ENCODE results near the gene AKT1S1.

The AKT1S1 gene

DNA sequence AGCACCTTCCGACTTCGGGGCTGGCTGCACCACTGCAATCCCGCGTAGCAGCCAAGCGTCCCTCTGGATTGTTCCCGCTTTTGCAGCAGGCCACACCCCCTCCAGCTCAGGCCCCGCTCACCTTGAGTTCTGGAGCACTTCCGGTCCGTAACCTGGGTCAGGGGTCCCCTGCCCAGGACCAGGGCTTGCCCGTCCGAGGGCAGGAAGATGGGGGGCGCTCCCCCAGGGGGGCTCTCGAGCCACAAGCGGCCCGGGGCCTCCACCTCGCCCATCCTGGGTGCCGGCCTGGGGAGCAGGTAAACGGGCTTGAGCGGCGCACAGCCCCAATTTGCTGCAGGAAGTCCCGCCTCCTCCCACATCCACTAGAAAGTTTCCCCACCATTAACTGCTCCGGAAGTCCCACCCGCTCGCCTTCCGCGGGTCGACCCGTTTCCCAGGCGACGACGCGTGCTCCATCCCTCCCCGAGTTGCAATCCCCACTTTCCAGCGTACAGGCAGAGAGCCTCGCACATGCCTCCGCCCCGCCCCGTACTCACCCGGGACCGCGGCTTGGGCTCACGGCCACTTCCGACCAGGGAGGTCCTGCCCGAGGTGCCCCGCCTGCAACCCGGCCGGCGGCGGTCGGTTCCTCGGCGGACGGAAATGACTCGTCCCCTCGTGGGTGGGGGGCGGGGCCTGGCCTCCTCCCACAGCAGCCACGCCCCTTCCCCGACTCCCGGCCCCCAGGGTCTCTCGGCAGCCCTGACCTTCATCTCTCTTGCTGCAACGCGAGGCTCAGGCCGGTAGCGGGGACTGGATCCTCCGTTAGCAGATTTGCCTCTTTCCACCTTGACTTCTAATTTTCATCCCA lies 10.0 kb downstream of the AKT1S1 start, which contains the start of gene PNKP:
TSS of gene PNKP (minus strand) at position 644 of the 850 bp plus-strand sequence. CDS start at position 272, 372 bp downstream.
- DNase-seq (ENCODE audit: low spot score), result peak; percentile 93

DNA sequence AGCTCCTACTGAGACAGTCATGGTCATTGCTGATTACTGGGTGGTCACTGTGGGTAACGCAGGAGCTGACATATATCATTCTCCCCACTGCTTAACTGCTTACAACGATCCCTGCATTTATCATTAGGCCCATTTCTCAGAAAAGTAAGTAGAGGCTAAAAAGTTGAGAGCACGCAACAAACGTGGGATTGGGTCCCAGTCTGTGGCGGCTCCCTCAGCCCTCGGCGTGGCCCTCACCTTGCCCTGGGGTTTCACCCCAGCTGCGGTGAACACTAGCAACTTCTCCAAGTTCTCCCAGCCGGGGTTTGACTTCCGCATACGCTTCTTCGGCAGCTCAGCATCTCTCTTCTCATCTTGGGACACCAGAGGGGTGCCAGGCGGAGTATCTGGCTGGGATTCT lies 12.3 kb downstream of the AKT1S1 start:
- no peak for DNase-seq (ENCODE audit: low spot score)

DNA sequence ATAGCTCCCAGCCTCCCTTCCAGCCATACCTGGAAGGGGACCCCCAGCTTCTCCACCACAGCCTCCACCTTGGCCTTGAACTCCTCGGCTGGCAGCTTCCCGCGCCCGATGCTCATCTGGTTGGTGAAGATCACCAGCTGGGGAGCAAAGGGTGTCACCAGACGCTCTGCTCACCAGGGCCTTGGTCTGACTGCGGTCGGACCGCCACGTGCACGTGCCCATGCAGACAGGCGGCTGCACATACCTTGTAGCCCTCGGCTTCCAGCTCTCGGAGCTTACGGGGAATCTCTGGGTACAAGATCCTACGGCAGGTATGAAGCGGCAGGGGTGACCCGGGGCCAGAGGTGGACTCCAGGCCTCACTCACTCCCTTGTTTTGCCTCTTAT lies 13.2 kb downstream of the AKT1S1 start:
- DNase-seq (ENCODE audit: low spot score), result no peak

DNA sequence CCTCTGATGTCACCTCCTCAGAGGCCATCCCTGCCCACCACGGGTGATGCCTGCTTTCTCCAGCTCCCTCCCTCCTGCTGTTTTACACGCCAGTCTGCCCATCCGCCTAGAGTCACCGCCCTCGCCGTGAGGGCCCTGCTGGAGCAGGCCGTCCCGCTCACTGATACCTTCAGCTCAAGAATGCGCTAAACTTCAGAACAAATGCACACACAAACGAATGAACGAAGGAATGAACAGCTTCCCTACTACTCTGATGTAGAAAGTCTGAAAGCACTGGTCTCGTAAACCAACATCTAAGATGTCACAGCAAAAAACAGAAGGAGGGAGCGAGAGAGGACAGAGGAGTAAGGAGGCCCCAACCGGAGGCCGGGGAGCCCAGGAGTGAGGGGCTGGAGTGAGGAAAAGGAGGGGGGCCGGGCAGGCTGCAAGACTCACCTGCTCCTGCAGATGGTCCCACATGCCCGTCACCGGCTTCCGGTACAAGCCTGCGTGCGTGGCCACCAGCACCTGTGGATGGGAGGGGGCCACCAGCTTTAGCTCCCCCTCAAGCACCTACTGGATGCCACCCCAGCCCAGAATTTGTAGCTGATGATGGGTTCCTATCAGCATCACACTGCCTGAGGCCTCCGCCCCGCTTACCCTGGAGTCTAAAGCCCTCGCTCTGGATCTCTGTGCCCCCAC lies 13.8 kb downstream of the AKT1S1 start:
- DNase-seq (ENCODE audit: low spot score), result no peak

DNA sequence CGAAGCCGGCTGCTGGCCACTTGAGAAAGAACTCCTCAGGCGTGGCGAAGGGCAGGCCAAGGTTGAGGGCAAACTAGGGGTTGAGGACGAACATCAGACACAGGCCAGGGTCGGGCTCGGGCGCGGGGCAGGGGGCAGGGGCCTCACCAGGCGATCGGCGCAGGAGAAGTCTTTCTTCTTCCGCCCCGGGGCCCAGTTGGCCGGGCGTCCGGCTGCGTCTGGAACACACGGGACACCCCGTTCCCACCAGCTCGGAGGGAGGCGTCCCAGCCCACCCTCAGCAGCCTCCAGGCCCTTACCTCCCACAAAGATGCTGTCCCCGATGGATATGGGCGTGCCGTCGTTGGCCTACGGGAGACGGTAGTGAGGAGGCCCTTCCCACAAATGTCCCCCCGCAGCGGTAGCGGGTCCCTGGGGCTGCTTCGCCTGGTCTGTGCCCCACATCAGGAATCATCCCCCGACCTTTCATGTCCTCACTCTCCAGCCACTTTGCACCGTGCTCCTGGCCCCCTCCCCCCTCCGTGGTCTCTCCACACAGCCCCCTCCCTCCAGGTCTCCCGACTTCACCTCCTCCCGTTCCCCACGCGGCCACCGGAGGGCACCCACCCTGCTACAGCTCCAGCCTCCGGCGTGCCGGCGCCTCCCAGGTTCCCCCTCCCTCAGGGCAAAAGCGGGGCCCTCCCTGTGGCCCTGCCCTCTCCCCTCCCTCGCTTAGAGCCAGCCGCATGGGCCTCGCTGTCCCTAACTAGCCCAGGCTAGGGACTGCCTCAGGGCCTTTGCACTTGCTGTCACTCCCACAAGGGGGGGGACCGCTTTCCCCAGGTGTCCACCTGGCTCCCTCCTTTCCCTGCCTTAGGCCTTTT lies 14.5 kb downstream of the AKT1S1 start:
- no peak for DNase-seq (ENCODE audit: low spot score)

DNA sequence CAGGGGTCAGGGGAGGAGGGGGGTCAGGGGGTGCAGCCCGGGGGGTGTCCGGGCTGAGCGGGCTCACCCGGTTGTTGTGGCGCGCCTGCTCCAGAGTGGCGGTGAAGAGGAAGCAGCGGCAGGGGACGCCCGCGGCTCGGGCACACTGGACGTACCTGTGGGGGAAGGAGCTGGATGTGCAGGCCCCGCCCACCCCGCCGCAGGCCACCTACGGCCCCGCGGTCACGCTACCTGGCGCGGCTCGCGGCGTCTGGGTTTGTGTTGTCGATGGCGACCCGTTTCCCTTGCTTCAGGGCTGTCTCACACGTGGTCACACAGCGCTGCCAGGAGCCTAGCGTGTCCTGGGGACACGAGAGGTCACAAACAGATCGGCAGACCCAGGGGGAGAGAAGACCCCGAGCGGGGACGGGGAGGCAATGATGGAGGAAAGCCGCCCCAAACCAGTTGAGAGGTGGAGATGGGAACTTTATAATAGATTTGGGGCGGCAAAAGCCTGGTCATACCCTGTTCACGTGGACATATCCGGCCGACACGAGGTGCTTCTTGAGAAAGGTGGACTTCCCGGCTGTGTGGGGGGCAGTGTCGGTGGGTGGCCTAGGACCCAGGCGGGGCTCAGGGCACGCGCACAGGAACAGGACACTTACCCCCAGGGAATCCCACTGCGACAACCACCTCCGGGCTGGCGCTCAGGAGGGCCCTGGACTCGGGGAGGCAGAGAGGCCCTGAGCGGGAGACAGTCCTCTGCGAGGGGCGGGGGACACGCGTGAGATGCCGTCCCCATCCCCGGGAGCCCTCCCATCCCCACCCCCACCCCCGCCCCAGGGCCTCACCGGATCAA lies 15.4 kb downstream of the AKT1S1 start:
- no peak for DNase-seq (ENCODE audit: low spot score)

DNA sequence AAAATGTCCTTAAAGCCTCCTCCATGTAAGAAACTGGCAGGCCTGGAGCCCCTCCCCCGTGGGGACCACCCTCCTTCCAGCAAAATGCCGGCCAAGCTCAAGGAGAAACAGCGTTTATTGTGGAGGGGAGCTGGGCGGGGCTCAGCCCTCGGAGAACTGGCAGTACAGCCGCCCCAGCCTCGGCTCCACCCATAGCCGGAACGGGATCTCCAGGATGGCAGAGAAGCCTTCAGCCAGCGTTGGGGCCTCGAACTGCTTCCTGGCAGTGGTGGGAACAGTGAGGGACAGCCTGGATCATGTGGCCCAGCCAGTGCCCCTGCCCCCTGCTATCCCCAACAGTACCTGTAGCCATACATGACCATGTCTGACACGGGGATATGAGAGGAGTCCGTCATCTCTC lies 16.0 kb downstream of the AKT1S1 start:
- no peak for DNase-seq (ENCODE audit: low spot score)

DNA sequence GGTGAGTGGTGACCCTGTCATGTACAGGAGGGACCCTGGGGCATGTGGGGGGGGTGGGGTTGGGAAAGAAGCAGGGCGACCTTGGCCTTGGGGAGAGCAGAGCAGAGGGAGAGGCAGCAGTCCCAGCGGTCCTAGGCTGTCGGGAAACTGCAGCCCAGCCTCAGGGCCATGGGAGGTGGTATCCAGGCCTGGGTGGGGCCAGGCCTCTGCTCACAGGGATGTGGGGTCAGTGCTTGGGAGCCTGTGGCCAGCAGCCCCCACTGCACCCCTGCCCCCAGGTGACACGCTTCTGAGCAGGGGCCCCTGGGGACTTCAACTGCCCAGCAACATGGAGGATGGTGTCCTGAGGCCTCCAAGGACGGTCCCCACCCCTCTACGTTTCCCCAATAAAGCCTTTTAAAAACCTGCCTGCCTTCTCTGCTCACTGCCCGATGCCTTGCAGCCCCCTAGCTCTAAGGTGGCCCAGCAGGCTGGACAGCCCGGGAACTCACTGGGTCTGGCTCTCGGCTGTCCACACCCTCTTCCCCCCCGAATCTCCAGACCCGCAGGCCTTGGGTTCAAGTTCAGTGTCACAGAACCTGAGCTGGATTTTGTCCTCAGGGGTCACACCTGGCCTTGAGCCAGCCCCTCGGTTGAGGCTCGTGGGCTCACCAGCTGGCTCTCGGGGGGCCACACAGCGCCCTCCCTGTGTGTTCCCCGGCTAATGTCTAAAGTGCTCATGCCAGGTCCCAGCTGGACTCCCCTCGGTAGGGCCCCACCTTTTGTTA lies 16.6 kb downstream of the AKT1S1 start:
- no peak for DNase-seq (ENCODE audit: low spot score)

DNA sequence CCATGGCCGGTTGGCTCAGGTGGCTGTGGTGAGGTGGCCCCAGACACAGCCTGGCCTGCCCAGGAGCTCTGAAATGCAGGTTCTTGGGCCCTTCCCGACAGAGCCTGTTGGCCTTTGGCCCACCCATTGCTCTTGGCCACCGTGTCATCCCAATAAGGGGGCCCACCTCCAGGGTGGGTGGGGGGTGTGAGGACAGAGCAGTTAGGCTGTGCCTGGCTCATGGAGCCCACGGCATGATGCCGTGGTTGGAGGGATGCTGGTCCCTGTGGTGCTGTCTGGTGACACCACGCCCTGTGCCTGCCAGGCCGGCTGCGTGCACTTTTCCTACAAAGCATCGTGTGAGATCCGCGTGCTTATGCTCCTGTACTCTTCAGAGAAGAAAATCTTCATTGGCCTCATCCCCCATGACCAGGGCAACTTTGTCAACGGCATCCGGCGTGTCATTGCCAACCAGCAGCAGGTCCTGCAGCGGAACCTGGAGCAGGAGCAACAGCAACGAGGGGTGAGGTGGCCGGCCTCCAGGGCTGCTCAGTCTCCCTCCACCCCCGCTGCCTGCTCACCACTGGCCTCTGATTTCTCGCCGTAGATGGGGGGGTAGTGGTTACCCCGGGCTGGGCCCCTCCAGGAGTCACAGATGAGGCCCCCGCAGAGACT lies 17.3 kb downstream of the AKT1S1 start:
- DNase-seq (ENCODE audit: low spot score), result no peak

DNA sequence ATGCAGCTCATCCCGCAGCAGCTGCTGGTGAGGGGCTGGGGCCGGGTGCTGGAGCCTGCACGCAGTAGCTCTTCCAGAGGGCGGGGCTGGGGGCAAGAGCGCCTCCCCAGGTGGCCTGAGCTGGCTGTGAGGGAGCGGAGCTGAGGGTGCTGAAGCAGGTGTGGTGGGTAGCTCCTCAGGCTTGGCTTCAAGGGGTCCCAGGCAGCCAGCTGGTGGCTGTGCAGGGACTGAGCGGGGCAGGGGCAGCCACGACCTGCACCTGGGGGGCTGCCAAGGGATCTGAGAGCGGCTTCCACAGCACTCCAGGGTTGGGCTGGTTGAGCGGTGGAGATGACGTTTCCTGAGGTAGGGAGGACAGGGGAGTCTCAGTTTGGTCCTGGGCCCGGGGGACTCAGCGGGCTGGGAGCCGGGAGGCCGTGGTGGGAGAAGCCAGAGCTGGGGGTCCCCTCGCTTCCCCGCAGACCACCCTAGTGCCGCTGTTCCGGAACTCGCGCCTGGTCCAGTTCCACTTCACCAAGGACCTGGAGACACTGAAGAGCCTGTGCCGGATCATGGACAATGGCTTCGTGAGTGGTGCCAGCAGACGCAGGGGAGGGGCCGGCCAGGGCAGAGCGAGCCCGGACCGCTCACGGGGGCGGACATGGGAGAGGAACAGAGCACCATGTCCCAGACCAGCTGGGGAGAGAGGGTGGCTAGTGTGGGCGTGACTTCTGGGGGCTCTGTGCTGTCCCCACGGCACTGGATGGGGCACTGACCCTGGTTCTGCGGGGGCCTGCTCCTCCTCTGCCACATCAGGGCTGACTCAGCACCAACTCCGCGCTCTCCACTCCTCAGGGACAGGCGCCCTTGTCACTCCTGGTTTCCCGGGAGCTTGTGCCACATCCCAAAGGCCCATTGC lies 18.8 kb downstream of the AKT1S1 start:
- DNase-seq (ENCODE audit: low spot score), result no peak

DNA sequence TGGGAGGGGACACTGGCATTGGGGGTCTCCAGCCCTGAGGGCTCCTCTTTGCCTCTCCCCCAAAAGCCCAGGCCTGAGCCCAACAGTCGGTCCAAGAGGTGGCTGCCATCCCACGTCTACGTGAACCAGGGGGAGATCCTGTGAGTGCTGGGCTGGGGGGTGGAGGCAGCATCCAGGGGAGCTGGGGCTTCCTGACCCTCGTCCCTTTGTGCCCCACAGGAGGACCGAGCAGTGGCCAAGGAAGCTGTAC lies 19.4 kb downstream of the AKT1S1 start:
- DNase-seq (ENCODE audit: low spot score), result no peak

DNA sequence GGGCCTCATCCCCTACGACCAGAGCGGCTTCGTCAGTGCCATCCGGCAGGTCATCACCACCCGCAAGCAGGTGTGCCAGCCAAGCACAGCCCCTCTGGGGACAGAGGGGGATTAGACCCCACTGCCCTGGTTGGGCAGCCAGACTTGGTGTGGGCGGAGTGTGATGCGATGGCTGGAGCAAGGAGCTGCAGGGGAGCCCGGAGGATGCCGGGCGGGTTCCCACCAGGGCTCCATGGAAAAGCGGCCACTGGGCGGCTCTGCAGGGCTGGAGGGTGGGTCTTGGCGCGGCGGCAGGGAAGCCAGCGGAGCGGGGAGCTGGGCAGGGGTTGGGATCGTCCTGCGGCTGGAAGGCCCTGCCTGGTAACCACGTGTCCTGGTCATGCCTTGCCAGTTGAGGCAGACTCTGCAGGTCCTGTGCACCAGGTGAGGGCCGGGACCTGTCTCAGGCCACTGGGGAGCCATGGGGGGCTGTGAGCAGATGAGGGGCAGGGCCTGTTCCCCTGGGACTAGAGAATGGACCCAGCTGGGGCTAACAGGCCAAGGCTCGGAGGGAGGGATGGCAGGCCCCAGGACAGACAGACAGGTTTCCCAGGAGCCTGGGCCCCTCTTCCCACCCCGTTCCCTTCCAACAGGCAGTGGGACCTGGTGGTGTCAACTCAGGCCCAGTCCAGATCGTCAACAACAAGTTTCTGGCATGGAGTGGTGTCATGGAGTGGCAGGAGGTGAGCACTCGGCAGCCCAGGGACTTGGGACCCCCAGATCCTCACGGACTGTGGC lies 19.9 kb downstream of the AKT1S1 start:
- no peak for DNase-seq (ENCODE audit: low spot score)

DNA sequence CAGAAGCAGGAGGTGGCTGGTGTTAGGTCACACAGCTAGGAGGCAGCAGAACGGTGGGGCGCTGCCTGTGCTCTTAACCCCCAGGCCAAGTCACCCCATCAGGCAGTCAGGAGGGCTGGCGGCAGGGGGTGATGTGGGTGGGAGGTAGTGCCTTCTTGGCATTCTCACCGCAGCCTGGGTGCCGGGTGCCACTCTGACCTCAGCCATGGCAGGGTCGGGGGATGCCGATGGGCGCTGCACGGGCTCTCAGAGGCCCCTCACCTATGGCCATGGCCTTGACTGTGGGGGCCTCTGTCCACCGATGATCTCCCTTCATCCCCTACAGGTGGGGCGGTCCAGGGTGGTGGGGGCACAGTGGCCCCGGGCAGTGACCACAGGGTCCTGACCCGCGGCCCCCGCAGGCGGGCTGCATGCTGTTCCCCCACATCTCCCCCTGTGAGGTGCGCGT lies 20.6 kb downstream of the AKT1S1 start:
- no peak for DNase-seq (ENCODE audit: low spot score)

DNA sequence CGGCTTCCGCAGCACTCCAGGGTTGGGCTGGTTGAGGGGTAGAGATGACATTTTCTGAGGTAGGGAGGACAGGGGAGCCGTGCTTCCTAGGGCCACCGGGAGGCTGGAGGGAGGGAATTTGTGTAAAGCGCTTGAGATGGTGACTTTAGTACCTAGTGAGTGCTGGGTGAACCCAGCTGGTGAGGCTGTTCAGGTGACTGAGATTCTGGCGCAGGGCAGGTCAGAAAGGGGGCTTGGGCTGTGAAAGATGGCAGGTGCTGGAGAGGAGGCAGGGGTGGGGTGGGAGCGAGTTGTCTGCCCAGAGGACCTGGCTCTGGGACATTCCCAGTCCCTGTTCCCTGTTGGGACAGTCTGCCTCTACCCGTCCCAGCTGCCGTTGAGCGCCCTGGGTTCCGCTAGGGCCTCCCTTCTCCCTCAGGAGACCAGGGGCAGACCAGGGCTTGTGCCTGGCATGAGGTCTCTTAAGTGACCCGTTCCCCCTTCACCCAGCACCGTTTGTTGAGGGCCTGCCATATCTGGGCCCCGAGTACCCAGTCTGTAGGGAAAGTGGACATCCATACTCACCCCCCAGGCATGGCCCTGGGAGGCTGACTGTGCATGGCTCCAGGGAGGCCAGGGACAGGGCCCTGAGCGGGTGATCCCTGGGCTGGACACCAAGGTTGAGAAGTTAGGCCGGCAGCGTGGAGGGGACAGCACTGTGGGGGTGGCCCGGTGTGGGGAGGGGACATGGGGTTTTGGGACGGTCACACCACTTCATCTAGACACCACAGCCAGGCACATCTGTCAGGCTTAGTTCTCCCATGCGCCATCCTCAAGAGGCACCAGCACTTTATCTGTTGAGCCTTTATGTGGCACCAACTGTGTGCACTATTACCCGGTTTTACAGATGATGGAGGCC lies 21.2 kb downstream of the AKT1S1 start:
- no peak for DNase-seq (ENCODE audit: low spot score)

DNA sequence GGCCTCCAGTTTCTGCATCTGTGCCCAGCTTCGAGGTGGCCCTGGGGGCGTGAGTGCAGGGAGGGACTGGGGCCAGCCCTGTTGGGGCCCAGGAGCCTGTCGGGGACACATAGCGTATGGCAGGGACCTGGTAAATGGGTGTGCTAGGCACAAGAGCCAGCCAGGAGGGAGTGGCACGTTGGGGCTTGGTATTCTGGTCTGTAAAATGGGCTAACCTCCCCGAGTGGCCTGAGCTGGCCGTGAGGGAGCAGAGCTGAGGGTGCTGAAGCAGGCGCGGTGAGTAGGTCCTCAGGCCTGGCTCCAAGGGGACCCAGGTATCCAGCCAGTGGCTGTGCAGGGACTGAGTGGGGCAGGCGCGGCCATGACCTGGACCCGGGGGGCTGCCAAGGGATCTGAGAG lies 21.9 kb downstream of the AKT1S1 start:
- DNase-seq (ENCODE audit: low spot score), result no peak

DNA sequence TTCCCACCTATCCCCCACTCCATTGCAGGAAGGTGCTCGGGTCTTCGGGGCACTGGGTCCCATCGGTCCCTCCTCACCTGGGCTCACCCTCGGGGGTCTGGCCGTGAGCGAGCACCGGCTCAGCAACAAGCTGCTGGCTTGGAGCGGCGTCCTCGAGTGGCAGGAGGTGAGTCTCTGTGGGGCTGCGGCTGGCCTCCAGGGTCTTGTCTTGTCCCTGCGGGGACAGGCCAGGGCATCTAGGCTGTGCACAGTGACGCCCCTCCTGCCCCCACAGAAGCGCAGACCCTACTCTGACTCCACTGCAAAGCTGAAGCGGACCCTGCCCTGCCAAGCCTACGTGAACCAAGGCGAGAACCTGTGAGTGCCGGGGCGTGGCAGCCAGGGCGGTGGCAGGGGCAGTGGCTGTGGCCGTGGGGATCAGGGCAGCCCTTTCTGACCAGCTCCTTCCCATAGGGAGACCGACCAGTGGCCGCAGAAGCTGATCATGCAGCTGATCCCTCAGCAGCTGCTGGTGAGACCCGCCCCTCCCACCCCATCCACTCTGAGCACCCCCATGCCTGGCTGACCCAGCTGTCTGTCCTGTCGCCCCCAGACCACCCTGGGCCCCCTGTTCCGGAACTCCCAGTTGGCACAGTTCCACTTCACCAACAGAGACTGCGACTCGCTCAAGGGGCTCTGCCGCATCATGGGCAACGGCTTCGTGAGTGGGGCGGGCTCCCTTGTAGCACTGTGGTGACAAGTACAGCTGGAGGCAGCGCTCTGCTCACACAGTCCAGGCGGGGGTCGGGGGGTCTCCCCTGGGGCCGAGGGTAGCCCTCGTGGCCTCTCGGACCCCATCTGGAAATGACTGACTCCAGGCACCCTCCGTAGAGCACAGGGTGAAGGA lies 22.5 kb downstream of the AKT1S1 start:
- DNase-seq (ENCODE audit: low spot score), result no peak

All from AG08396 (cell line).